Osteocyte (in vitro differentiated cells): ENCODE measurements around the gene DNAH14. TPM values are rescaled to one million over a fixed set of nuclear protein-coding genes. Genes with fewer than 3 reads are reported as not detected.

Source experiments
- DNase-seq: peaks from one replicate; pipeline ENCODE4 v3.0.0; 2021; ENCODE audit warnings: mixed read lengths; ENCODE audit not compliant: unreplicated experiment; ENCODE audit errors: extremely low spot score
- H3K27ac Mint-ChIP-seq: one replicate; pipeline ENCODE4 v1.8.0; 2021; ENCODE audit warnings: mild to moderate bottlenecking, mixed read lengths; ENCODE audit not compliant: unreplicated experiment
- H3K27me3 Mint-ChIP-seq: one replicate; pipeline ENCODE4 v1.8.0; 2021; ENCODE audit warnings: mixed read lengths; ENCODE audit not compliant: unreplicated experiment
- H3K36me3 Mint-ChIP-seq: one replicate; pipeline ENCODE4 v1.8.0; 2021; ENCODE audit warnings: mixed read lengths; ENCODE audit not compliant: unreplicated experiment
- H3K4me1 Mint-ChIP-seq: one replicate; pipeline ENCODE4 v1.8.0; 2021; ENCODE audit warnings: mixed read lengths; ENCODE audit not compliant: unreplicated experiment
- H3K4me3 Mint-ChIP-seq: one replicate; pipeline ENCODE4 v1.8.0; 2021; ENCODE audit warnings: mild to moderate bottlenecking, moderate library complexity, mixed read lengths; ENCODE audit not compliant: unreplicated experiment
- H3K9me3 Mint-ChIP-seq: one replicate; pipeline ENCODE4 v1.8.0; 2021; ENCODE audit warnings: mixed read lengths; ENCODE audit not compliant: unreplicated experiment
- CTCF ChIP-seq: fragments of 200-600 bp; sonication (generic); IDR thresholded peaks from 2 replicates; pipeline ENCODE4 v1.5.0; 2021; ENCODE audit warnings: antibody characterized with exemption, mild to moderate bottlenecking, moderate library complexity
- total RNA-seq: library from RNA; stranded (reverse); gene quantifications from 2 replicates; pipeline ENCODE4 v1.2.1, GENCODE V29; 2021

DNAH14 gene
- total RNA-seq, 1 donor from 2014 or later: 14.3 TPM

GRCh38 chr1:225254676-225255075 lies 325.2 kb downstream of the DNAH14 start:
- Mint-ChIP-seq H3K36me3 (no peaks in the 10 kb centered on the region), H3K9me3 (no peaks in the 10 kb centered on the region), H3K27ac (no peak overlapping the region), H3K4me3 (no peak overlapping the region), H3K4me1 (no peaks in the 10 kb centered on the region), H3K27me3 (peaks cover 6% of the 10 kb centered on the region)
- DNase-seq: no peak
- TF ChIP-seq CTCF: no peak

GRCh38 chr1:225257081-225257480 lies 327.6 kb downstream of the DNAH14 start:
- Mint-ChIP-seq H3K27me3 (peaks cover 6% of the 10 kb centered on the region), H3K9me3 (peaks cover 9% of the 10 kb centered on the region), H3K27ac (no peak overlapping the region), H3K4me1 (no peaks in the 10 kb centered on the region), H3K4me3 (no peak overlapping the region), H3K36me3 (no peaks in the 10 kb centered on the region)
- DNase-seq: no peak
- TF ChIP-seq CTCF: no peak

- no peak for TF ChIP-seq CTCF
- H3K27ac Mint-ChIP-seq: no peak overlapping the region
- no peaks in the 10 kb centered on the region for H3K36me3 Mint-ChIP-seq
- no peaks in the 10 kb centered on the region for H3K4me1 Mint-ChIP-seq
- no peak overlapping the region for H3K4me3 Mint-ChIP-seq
- no peak for DNase-seq
- H3K9me3 Mint-ChIP-seq: peaks cover 9% of the 10 kb centered on the region
- peaks cover 3% of the 10 kb centered on the region for H3K27me3 Mint-ChIP-seq
Observed at GRCh38 chr1:225258811-225259210, 329.3 kb downstream of the DNAH14 start.

GRCh38 chr1:225259542-225259941 lies 330.1 kb downstream of the DNAH14 start:
- Mint-ChIP-seq H3K4me1 (no peaks in the 10 kb centered on the region), H3K27me3 (peaks cover 3% of the 10 kb centered on the region), H3K4me3 (no peak overlapping the region), H3K9me3 (peaks cover 9% of the 10 kb centered on the region), H3K36me3 (no peaks in the 10 kb centered on the region), H3K27ac (no peak overlapping the region)
- no peak for DNase-seq
- TF ChIP-seq CTCF: no peak

- no peak for TF ChIP-seq CTCF
- no peak for DNase-seq
- Mint-ChIP-seq H3K4me1 (no peaks in the 10 kb centered on the region), H3K27me3 (no peaks in the 10 kb centered on the region), H3K4me3 (no peak overlapping the region), H3K36me3 (no peaks in the 10 kb centered on the region), H3K27ac (no peak overlapping the region), H3K9me3 (peaks cover 9% of the 10 kb centered on the region)
Observed at GRCh38 chr1:225260319-225260718, 330.8 kb downstream of the DNAH14 start.
